ENCODE results near the gene SEMA3A.
"Not testable (repeated sequence)": the region's sequence is repeated elsewhere in the genome, so short reads cannot be mapped to it uniquely, and the experiment has no call there.

Gene SEMA3A

DNA sequence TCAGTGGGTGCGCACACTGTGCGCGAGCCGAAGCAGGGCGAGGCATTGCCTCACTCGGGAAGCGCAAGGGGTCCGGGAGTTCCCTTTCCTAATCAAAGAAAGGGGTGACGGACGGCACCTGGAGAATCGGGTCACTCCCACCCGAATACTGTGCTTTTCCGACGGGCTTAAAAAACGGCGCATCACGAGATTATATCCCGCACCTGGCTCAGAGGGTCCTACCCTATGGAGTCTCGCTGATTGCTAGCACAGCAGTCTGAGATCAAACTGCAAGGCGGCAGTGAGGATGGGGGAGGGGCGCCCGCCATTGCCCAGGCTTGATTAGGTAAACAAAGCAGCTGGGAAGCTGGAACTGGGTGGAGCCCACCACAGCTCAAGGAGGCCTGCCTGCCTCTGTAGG, 44.2 kb downstream of the SEMA3A start:
- DNase-seq: not testable (repeated sequence)

GRCh38 chr7:84149573-84149972, 45.0 kb downstream of the SEMA3A start:
- no peak for DNase-seq

DNA sequence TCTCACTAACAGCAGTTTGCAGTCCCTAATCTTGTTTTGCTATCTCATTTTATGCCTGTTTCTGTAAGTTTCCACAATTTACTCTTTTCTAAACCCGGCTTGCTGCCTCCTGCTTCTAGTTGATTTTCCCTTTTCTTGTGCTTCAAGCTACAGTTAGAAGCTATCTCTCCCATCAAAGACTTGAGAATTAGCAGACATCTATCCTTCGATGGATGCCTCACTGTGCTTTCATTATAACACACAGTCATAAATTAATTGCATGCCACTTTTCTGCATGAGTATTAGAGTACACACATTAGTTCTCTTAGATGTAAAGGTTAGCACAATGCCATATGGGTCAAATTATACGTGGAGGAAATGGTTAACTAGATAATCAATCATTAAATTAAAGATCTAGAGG, 48.7 kb downstream of the SEMA3A start:
- no peak for DNase-seq

DNA sequence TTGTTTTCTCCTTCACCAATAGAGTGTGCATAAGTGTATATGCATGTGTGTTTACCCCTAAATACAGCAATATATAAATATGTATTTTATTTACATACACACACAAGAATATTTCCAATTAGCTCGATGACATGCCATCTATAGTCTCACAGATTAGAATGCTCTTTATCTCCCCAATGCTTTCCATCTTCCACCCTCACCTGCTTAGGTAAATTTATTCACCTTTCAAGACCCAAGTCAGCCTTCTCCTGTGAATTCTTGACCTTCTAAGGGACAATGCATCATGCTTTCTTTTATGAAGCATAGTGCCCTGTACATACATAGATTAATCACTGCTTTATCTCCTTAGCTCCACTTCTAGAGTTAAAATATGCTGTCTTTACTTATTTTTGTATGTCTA, 49.7 kb downstream of the SEMA3A start:
- no peak for DNase-seq

DNA sequence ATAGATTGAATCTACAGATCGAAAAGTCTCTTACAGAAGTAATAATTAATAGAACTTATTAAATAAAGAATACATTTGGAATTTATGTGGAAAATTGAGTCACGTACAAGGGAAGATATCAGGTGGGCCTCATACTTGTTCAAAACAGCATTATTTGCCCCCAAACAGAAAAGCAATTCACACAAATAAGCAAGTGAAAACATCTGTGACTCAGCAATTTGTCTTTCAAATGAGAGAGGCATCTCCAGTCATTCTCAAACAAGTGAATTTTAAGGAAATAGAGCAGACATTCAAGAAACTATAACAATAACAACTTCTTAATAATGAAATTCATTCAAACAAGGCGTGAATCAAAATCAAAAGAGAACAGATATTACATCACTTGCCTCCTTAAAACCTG, 50.1 kb downstream of the SEMA3A start:
- no peak for DNase-seq

- DNase-seq: no peak
Observed at GRCh38 chr7:84142726-84143125, 51.9 kb downstream of the SEMA3A start.

- no peak for DNase-seq
Observed at GRCh38 chr7:84139986-84140729, 54.4 kb downstream of the SEMA3A start.

- DNase-seq: no peak
Observed at GRCh38 chr7:84138411-84138810, 56.2 kb downstream of the SEMA3A start.

- no peak for DNase-seq
Observed at GRCh38 chr7:84137812-84138211, 56.8 kb downstream of the SEMA3A start.

DNA sequence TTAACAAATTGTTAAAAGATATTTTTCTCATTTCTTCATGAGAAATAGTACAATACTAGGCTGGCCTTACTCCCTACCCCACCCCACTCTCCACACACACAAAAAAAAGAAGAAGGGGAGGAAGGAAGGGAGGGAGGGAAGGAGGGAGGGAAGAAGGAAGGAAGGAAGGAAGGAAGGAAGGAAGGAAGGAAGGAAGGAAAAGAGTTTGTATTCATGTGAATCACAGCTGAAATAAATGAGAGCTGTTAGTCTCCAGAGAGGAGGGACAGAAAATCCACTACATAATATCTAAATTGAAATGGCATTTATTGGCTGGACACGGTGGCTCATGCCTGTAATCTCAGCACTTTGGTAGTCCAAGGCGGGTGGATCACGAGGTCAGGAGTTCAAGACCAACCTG, 57.8 kb downstream of the SEMA3A start:
- no peak for DNase-seq

GRCh38 chr7:84136336-84136735, 58.3 kb downstream of the SEMA3A start:
- DNase-seq: no peak

- no peak for DNase-seq
Observed at GRCh38 chr7:84134169-84134568, 60.4 kb downstream of the SEMA3A start.

DNA sequence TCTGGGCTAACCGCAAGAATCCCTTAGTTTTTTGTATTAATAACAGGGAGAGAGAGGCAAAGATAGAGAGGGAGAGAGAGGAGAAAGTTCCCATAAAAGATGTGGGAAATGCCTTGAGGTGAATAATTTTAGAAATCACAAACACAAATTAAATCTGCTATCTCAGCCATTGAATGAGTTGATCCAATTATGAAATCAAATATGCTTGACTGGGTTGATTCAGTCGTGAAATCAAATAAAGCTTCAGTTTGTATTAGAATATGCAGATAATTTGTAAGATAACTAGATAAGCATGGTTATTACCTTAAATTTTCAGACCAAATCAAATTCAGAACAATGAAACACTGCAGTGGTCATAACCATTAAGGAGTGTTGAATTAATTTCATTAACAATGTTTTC, 68.9 kb downstream of the SEMA3A start:
- no peak for DNase-seq

- no peak for DNase-seq
Observed at GRCh38 chr7:84123965-84124547, 70.5 kb downstream of the SEMA3A start.

DNA sequence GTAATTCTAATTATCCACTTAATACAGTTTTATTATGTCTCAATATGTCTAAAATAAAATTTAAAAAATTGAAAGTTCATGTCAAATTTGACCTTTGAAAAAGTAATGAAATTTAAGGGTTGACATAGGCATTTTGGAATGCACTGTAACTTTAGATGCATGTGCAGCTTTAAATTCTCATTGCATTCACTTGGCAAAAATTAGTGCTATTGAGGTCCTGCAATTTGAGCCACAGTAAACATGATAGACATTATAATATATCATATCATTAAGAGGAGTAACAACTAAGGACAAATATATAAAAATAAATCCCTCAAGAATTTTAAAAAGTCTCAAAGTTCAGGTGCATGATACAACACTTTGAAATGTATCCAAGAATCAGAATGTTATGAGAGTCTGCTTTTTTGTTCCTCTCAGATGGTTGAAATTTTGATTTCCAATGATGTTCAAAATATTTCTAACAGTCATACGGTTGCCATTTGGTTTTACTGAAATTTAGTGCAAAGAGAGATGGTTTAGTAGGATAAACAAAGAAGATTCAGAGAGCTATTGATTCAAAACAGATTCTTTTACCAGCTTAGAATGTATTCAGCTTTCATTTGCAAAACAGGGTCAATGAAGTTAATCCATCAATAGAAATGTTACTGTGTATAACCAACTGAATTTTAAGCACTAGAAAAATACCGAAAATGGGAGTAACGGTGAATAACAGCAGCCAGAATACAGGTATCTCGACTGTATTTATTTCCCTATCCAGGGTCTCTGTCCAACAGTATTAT, 71.8 kb downstream of the SEMA3A start:
- no peak for DNase-seq

DNA sequence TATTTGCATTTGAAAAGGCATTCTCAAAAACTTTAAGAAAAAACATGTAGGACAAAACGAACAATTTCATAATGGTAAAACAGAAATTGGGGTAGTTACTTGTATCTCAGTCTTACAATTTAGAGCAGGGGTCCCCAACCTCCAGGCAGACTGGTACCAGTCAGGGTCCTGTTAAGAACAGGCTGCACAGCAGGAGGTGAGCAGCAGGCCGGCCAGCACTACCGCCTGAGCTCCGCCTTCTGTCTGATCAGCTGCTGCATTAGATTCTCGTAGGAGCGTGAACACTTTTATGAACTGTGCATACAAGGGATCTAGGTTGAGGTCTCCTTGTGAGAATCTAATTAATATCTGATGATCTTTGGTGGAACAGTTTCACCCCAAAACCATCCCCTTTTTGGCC, 77.3 kb downstream of the SEMA3A start:
- no peak for DNase-seq

DNA sequence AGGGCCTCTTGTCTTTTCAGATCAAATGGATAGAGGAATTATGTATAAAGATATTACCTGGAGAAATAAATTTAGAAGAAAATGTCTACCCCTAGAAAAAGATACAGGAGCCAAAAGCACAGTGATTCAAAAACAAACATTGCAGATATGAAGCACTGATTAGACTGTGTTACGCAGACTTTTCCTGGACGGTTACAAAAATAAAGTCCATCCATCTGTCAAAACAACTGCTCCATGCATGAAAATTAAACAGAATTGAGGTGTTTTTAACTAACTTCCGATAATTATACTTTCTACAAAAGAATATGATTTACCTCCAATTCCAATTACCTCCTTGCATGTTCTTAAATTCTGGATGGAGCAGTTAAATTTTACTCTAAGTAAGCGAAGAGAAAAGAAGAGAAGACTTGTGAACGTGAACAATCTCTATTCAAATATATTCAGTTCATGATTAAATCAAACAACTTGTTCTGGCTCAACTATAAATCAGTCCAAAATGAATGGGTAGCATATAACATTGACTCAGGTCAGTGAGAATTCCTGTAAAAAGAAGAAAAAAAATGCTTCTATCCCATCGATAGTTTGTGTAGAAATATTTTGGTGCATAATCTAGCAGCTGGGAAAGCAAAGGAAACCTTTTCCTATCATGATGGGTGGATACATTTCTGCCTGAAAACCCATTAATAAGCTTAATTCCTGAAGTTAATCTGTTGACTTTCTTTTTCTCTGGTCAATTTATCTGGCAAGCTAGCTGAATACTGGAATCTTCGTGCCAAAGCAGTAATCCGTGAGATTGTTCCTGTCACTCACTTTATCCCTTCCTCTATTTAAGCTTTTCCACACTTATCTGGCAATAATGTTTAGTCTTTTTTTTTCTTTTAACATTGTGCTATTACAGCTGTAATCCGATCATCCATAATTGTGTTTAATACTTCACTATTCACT, 80.4 kb downstream of the SEMA3A start:
- DNase-seq: no peak

DNA sequence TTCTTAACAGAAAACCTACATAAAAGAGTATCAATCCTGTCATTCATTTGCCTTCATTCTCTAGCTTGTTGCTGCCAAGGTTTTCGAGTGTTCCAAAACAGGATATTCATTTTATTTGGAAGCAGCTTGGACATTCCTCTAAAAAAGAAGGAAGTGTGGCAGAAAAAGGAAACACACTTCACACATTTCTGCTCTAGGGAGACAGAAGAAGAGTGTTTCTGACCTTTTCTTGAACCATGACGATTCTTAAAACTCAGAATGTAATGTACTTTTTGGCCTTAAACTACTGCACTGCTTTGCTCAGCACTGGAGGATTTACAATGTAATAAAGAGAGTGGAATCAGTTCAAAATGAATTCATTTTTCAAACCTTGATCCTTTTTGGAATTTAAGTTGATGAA, 81.3 kb downstream of the SEMA3A start:
- DNase-seq: no peak

DNA sequence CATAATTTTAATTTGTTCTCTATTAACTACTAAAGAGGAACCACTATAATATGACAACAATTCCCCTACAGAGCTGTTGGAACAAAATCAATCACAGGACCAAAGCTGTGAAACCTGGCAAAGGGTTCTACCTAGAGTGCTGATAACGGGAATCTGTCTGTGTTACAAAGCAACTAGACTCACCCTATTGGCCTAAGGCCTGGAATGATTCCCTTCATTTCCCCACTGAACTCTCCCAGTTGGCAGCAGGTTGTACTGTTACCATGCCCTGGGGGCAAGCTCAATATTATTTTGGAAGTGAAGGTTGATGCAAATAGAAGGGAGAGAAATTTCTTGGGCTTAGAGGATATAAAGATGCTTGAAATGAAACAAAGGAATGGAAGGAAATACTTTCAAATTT, 81.8 kb downstream of the SEMA3A start:
- no peak for DNase-seq

GRCh38 chr7:84111842-84112241, 82.7 kb downstream of the SEMA3A start:
- DNase-seq: no peak

GRCh38 chr7:84110400-84110799, 84.2 kb downstream of the SEMA3A start:
- DNase-seq: no peak

DNA sequence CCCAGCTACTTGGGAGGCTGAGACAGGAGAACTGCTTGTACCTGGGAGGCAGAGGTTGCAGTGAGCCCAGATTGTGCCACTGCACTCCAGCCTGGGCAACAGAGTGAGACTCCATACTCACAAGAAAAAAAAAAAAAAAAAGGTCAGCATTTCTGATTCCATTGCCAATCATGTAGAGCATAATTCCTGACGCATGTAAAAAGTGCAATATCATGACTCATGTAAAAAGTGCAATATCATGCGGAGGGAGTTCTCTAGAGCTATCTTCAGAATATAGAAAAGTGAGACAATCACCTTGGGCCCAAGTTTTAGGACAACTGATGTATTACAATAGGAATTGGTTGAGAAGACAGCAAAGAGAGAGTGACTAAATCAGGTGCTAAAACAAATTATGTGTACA, 85.8 kb downstream of the SEMA3A start:
- no peak for DNase-seq

DNA sequence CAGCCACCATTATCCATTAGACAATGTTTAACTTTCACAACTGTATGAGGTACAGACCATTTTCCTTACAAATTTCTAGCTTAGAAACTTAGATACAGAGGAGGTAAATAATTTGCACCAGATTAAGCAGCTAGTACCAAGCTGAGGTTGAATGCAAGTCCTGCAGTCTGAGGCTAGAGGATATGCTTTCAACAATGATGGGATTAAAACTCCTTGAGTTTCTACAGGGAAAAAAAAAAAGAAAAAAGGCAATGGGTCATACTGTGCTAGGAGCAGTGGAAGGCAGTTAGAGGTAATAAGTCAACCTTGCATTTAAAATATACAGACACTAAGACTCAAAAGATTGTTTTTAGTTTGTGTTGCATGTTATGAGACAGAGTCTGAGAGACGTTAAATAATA, 86.5 kb downstream of the SEMA3A start:
- no peak for DNase-seq

All from CD4-positive, alpha-beta T cell treated with Interleukin-21 for 1 hour (primary cell).